HepG2 (cell line): ENCODE measurements around the gene GPRIN1. TPM values are rescaled to one million over a fixed set of nuclear protein-coding genes. Genes with fewer than 3 reads are reported as not detected.

Experiments
- CSRNP1 ChIP-seq: sonication (generic); formaldehyde crosslinking; IDR thresholded peaks from 2 replicates; pipeline ENCODE4 v1.8.1; 2023; ENCODE audit warnings: mild to moderate bottlenecking, missing genetic modification reagents
- GMEB1 ChIP-seq: sonication (generic); formaldehyde crosslinking; IDR thresholded peaks from 2 replicates; pipeline ENCODE4 v1.5.1; 2020; ENCODE audit warnings: missing genetic modification reagents, mild to moderate bottlenecking, borderline replicate concordance
- KDM6A ChIP-seq: IDR thresholded peaks from 2 replicates; pipeline ENCODE4 v1.6.1; 2016; ENCODE audit warnings: low read depth
- SMC3 ChIP-seq: IDR thresholded peaks from 2 replicates; pipeline ENCODE4 v1.6.1; 2011; ENCODE audit warnings: low read length, improper control_type of control experiment
- THAP9 ChIP-seq: sonication (generic); formaldehyde crosslinking; IDR thresholded peaks from 2 replicates; pipeline ENCODE4; 2020; ENCODE audit warnings: missing genetic modification reagents, mild to moderate bottlenecking, borderline replicate concordance
- XBP1 ChIP-seq: sonication (generic); formaldehyde crosslinking; IDR thresholded peaks from 2 replicates; pipeline ENCODE4 v1.5.0; 2020; ENCODE audit warnings: missing genetic modification reagents
- ZBTB33 ChIP-seq: sonication (generic); formaldehyde crosslinking; IDR thresholded peaks from 2 replicates; pipeline ENCODE4 v1.4.0; 2020; ENCODE audit warnings: missing genetic modification reagents
- ZFP41 ChIP-seq: sonication (generic); formaldehyde crosslinking; IDR thresholded peaks from 2 replicates; pipeline ENCODE4 v1.4.0; 2020; ENCODE audit warnings: mild to moderate bottlenecking, missing genetic modification reagents, borderline replicate concordance
- ZNF274 ChIP-seq: sonication (generic); formaldehyde crosslinking; IDR thresholded peaks from 2 replicates; pipeline ENCODE4 v1.5.1; 2020; ENCODE audit warnings: mild to moderate bottlenecking, missing genetic modification reagents
- ZNF512B ChIP-seq: sonication (generic); formaldehyde crosslinking; IDR thresholded peaks from 2 replicates; pipeline ENCODE4 v1.5.1; 2020; ENCODE audit warnings: missing genetic modification reagents, mild to moderate bottlenecking, borderline replicate concordance
- ZNF639 ChIP-seq: conservative IDR thresholded peaks from 2 replicates; pipeline ENCODE4 v1.6.1; 2018; ENCODE audit warnings: missing genetic modification reagents
- ZNF710 ChIP-seq: sonication (generic); formaldehyde crosslinking; IDR thresholded peaks from 2 replicates; pipeline ENCODE4 v1.5.0; 2020; ENCODE audit warnings: mild to moderate bottlenecking, missing genetic modification reagents, borderline replicate concordance
- ZNF724P ChIP-seq: sonication (generic); formaldehyde crosslinking; IDR thresholded peaks from 2 replicates; pipeline ENCODE4 v1.8.0; 2022; ENCODE audit warnings: missing genetic modification reagents, borderline replicate concordance
- ZSCAN20 ChIP-seq: sonication (generic); formaldehyde crosslinking; IDR thresholded peaks from 2 replicates; pipeline ENCODE4 v1.4.0; 2020; ENCODE audit warnings: missing genetic modification reagents, mild to moderate bottlenecking, borderline replicate concordance
- polyA plus RNA-seq, 8 experiments: library from polyadenylated mRNA; depleted of rRNA in 3 of 8; stranded (reverse) in 7 of 8; unstranded in 1 of 8; fragments of >200 nt; fragmentation: Illumina TruSeq in 4 of 8; extraction: Trizol in 4 of 8; gene quantifications; 2 replicates each; pipeline versions ENCODE4 v1.2.1 to v1.2.3, GENCODE V29; 2011 to 2016; ENCODE audit warnings: low read depth in 4 of 8, missing spikeins in 1 of 8, mixed read lengths in 1 of 8; ENCODE audit not compliant: insufficient read depth in 1 of 8
- total RNA-seq, 5 experiments: library from RNA; depleted of rRNA; stranded (reverse); fragments of >200 nt; fragmentation: Illumina TruSeq; extraction: Trizol; gene quantifications; 2 replicates each; pipeline ENCODE4 v1.2.3, GENCODE V29; 2016; ENCODE audit warnings: low read depth in 1 of 5

GPRIN1 gene
- total and polyA plus RNA-seq, 2 of the 13 experiments (the other 11 are each of a cell fraction or from before 2014, with no cell fraction given) = 0.32 to 2.0 TPM

- TF ChIP-seq ZNF639 (no peak), THAP9 (CRISPR knock-in tag) (no peak), ZBTB33 (no peak), ZNF274 (CRISPR knock-in tag) (no peak), ZNF512B (CRISPR knock-in tag) (no peak), ZSCAN20 (CRISPR knock-in tag) (no peak), SMC3 (no peak), ZNF710 (CRISPR knock-in tag) (no peak), GMEB1 (CRISPR knock-in tag) (no peak), XBP1 (CRISPR knock-in tag) (0 out of 2 replicates have a peak, but pooled peaks have one; percentile 42), KDM6A (no peak), CSRNP1 (CRISPR knock-in tag) (no peak), ZNF724P (CRISPR knock-in tag) (no peak), ZFP41 (CRISPR knock-in tag) (no peak)
Measured at GRCh38 chr5:176611435-176611834, 1.5 kb upstream of the GPRIN1 start (continued).
